GM21576 (cell line): Measurements from ENCODE around the gene FUT8.
"Not testable (repeated sequence)": the region's sequence is repeated elsewhere in the genome, so short reads cannot be mapped to it uniquely, and the experiment has no call there.

ENCODE experiments used
- ATAC-seq: cut with Tn5 transposase; IDR thresholded peaks from one replicate; pipeline ENCODE4 v1.9.1; 2021; ENCODE audit warnings: mild to moderate bottlenecking, moderate library complexity; ENCODE audit not compliant: unreplicated experiment

The FUT8 gene

GRCh38 chr14:65703521-65703920 is 291.0 kb downstream of the FUT8 start:
- no peak for ATAC-seq

- ATAC-seq = no peak
Measured at GRCh38 chr14:65703996-65704395, 291.5 kb downstream of the FUT8 start.

GRCh38 chr14:65704437-65704836 is 291.9 kb downstream of the FUT8 start:
- no peak for ATAC-seq

DNA sequence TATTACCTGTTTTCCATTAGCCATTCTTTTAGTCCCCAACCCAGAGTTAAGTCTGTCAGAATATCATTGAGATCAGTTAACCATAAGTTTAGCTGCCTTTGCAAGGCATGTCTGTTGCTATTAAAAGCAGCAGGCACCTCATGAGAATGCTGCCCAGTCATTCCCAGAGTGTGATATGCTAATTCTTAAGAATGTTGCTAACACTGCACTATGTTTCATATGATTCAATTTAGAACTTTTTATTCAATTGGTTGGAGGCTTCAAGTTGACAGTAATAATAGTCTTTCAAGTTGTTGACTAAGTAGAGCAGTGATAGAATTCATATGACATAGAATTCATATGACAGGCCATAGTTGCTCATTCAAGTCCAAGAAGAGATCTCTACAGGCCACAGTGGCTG is 292.3 kb downstream of the FUT8 start:
- no peak for ATAC-seq

GRCh38 chr14:65709576-65709975 is 297.0 kb downstream of the FUT8 start:
- ATAC-seq = no peak

GRCh38 chr14:65716813-65717212 is 304.3 kb downstream of the FUT8 start:
- ATAC-seq = not testable (repeated sequence)

DNA sequence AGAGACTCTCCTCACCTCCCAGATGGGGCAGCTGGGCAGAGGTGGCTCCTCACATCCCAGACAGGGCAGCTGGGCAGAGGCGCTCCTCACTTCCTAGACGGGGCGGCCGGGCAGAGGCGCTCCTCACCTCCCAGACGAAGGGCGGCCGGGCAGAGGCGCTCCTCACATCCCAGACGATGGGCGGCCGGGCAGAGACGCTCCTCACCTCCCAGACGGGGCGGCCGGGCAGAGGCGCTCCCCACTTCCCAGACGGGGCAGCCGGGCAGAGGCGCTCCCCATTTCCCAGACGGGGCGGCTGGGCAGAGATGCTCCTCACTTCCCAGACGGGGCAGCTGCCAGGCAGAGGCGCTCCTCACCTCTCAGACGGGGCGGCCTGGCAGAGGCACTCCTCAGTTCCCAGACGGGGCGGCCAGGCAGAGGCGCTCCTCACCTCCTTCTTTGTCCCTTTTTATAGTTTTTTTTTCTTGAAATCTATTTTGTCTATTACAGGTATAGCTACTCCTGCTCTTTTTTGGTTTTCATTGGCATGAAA is 304.9 kb downstream of the FUT8 start:
- ATAC-seq = not testable (repeated sequence)

DNA sequence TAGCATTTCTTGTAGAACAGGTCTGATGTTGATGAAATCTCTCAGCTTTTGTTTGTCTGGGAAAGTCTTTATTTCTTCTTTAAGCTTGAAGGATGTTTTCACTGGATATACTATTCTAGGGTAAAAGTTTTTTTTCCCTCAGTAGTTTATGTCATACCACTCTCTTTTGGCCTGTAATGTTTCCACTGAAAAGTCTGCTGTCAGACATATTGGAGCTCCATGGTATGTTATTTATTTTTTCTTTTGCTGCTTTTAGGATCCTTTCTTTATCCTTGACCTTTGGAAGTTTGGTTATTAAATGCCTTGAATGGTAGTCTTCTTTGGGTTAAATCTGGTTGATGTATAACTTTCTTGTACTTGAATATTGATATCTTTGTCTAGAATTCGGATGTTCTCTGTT is 306.1 kb downstream of the FUT8 start:
- no peak for ATAC-seq

GRCh38 chr14:65720171-65720570 is 307.6 kb downstream of the FUT8 start:
- ATAC-seq = no peak

DNA sequence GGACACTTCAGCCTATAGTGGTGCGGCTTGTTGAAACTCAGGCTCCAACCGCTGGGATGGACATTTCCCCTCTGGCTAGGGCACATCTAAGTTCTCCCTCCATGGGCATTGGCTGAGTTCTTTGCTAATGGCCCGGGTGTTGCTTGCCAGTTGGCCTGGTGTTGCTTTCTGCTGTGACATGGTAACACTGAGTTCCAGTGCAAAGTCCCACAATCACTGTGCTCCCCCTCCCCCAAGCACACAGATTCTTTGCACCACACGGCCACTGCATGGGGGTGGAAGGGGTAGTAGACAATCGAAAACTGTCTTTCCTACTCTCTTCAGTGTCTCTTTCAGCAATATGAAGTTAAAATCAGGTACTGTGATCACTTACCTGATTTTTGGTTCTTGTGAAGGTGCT is 308.2 kb downstream of the FUT8 start:
- no peak for ATAC-seq

GRCh38 chr14:65723348-65723747 is 310.8 kb downstream of the FUT8 start:
- no peak for ATAC-seq

DNA sequence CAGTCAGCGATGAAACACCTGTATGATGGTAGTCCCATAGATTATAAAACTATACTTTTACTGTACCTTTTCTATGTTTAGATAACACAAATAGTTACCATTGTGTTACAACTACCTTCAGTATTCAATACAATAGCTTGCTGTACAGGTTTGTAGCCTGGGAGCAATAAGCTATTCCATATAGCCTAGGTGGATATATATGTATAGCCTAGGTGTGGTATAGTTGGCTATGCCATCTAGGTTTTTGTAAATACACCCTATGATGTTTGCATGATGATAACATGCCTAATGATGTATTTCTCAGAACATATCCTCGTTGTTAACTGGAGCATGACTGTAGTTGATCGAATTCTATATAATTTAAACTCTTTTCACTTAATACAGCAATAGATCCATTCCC is 316.1 kb downstream of the FUT8 start:
- ATAC-seq = no peak

DNA sequence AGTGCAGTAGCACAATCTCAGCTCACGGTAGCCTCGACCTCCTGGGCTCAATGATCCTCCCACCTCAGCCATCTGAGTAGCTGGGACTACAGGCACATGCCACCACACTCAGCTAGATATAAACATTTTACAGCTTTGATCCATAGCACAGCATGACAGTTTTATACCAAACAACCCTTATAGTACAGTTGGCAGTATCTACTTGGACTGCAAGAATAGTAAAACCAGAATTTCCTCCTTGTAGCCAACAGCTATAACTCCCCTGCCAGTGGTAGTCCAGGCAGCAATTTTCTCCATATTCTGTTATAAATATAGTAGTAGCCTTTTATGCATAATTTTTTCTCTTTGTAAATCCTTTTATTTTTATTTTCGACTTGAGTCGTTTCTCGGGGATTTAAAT is 317.0 kb downstream of the FUT8 start:
- ATAC-seq = no peak

GRCh38 chr14:65731933-65732506 is 319.5 kb downstream of the FUT8 start:
- ATAC-seq = peak; percentile 99

GRCh38 chr14:65738339-65738738 is 325.8 kb downstream of the FUT8 start:
- no peak for ATAC-seq

DNA sequence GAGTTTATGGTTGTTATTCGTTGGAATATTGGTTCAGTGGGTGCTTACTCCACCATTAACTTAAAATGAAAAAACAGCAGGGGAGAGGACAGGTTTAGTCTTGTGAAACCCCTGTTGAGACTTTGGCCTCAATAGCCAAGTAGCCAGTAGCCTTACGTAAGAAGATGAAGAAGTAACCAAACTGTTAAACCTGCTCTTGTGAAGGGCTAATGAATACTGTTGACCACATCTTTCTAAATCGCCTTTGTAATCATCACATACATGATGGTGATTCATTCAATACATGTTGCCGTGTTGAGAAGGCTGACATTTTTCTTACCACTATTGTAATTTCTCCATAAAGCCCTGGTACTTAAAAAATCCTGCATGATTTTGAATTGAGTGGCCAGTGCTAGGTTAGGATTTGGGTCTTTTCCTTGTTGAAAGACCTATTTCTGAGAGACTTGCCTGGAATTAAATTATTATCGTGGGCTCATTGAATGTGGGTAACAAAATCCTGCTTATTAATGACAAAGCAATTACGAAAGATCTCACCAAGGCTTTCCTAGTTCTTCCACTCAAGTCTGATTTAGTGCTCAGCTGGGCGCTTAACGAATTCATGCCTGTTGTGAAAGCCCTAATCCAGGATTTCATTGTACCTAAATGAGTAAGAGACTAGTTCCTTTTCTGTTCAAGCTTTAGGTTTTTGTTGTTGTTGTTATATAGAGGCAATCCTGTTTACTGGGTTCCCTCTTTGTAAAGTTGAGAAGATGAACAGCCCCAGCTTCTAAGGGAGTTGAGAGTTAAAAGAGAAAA is 333.1 kb downstream of the FUT8 start:
- no peak for ATAC-seq

DNA sequence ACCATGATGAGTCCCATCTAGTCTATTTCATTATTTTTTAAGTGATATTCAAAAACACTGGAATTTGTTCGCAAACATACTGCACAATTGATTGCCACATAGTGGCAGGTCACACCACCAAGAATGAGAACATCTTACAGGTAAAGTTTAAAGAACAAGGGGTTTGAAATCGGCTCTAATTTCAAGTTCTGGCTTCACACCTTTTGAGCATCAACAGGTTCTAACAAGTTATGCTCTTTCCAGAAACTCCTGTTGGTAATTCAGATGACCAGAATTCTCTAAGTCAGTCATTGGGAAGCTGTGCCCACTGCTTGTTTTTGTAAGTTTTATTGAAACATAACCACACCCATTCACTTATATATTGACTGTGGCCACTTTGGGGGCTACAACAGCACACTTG is 336.3 kb downstream of the FUT8 start:
- ATAC-seq = no peak

DNA sequence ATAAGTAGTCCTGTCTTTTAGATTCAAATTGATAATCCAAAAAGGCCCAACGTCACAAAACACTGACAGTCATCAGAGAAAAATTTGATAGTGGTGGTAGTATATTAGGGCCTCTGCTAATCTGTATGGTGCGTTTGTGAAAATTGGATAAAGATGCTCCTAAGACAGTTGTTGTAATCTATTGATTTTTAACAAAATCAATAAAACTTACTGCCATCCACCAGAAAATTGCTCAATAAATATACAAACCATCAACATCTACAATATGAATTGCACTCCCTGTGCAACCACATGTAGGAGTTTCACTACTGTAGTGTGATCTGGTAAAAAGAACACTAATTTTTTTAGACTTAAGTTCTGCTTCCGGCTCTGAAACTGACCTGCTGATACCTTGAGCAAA is 336.8 kb downstream of the FUT8 start:
- ATAC-seq = no peak

GRCh38 chr14:65750906-65751305 is 338.4 kb downstream of the FUT8 start:
- ATAC-seq = no peak

DNA sequence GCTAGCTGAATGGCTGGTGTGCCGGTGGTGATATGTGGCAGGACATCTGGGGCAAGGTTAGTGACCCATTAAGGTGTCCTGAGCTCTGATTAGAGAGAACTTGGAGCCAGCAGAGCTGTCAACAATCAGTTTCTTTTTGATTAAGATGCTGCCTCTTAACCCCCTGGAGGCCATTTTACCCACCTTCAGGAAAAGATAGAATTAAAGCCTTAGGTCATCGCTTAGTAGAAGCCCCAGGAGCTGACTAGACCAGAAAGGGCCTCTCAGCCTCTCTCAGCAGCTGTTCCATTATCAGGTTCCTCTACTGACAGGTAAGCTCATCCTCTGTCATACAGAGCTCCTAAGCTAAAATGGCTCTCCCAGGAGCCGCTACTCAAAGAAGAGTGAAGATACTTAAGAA is 339.0 kb downstream of the FUT8 start:
- no peak for ATAC-seq

DNA sequence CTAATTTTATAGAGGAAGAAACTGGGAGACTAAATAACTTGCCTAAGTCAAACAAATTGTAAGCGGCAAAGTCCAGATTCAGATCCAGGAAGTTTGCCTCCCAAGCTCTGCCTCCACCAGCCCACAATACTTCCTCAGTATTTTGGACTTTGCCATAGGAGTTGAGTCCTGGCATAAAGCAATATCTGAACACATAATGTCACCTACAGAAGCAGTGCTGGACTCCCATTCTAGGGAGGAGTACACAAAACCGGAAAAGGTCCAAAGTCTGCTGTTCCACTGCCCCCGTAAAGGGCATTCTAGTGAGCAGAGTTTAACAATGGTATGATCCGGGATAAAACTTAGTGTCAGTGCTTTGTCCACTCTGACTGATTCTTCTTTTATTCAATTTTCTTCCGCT is 340.5 kb downstream of the FUT8 start:
- no peak for ATAC-seq

GRCh38 chr14:65755331-65755730 is 342.8 kb downstream of the FUT8 start:
- ATAC-seq = no peak

DNA sequence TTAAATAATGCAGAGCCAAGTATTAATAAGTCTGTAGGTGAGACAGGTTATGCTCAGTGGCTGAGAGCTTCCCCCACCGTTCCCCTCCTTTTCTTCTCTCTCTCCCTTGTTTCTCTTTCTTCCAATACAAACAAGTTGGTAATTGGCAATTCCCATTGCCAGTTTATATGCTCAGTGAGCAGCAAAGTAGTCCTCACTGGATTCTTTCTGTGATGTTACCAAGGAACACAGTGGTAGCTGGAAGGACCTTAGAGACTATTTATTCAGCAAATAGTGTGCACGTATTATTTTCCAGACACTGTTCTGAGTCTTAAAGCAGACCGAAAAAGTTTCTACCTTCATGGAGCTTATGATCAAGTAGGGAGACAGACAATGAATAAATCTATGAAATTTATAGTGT is 344.4 kb downstream of the FUT8 start:
- no peak for ATAC-seq
